Measurements from ENCODE around the gene SIRT1.
"Not testable (repeated sequence)": the region's sequence is repeated elsewhere in the genome, so short reads cannot be mapped to it uniquely, and the experiment has no call there.

The SIRT1 gene

GRCh38 chr10:67875340-67876238 is 8.9 kb upstream of the SIRT1 start:
- DNase-seq (ENCODE audit: low read depth in 2 of 3, low spot score in 1 of 3): no peak

GRCh38 chr10:67877421-67877820 is 7.0 kb upstream of the SIRT1 start:
- DNase-seq (ENCODE audit: low read depth in 2 of 3, low spot score in 1 of 3): not testable (repeated sequence)

- no peak for DNase-seq (ENCODE audit: low read depth in 2 of 3, low spot score in 1 of 3)
Measured at GRCh38 chr10:67878133-67878532, 6.3 kb upstream of the SIRT1 start.

- DNase-seq (ENCODE audit: low read depth in 2 of 3, low spot score in 1 of 3): no peak
Measured at GRCh38 chr10:67883710-67884312, 645 bp upstream of the SIRT1 start.

- peak; percentile 60 to 71 (median 60) for DNase-seq (ENCODE audit: low read depth in 2 of 3, low spot score in 1 of 3)
Measured at GRCh38 chr10:67884842-67885670, 600 bp downstream of the SIRT1 start.

- DNase-seq (ENCODE audit: low read depth in 2 of 3, low spot score in 1 of 3): no peak
Measured at GRCh38 chr10:67893637-67894036, 9.2 kb downstream of the SIRT1 start.

GRCh38 chr10:67903581-67903980 is 19.1 kb downstream of the SIRT1 start:
- no peak for DNase-seq (ENCODE audit: low read depth in 2 of 3, low spot score in 1 of 3)

GRCh38 chr10:67912331-67912946 is 28.0 kb downstream of the SIRT1 start:
- no peak for DNase-seq (ENCODE audit: low read depth in 2 of 3, low spot score in 1 of 3)

GRCh38 chr10:67914777-67915340 is 30.4 kb downstream of the SIRT1 start:
- no peak for DNase-seq (ENCODE audit: low read depth in 2 of 3, low spot score in 1 of 3)

- DNase-seq (ENCODE audit: low read depth in 2 of 3, low spot score in 1 of 3): no peak
Measured at GRCh38 chr10:67917169-67917568, 32.7 kb downstream of the SIRT1 start.

- no peak for DNase-seq (ENCODE audit: low read depth in 2 of 3, low spot score in 1 of 3)
Measured at GRCh38 chr10:67917679-67918078, 33.2 kb downstream of the SIRT1 start.

GRCh38 chr10:67921065-67921464 is 36.6 kb downstream of the SIRT1 start:
- DNase-seq (ENCODE audit: low read depth in 2 of 3, low spot score in 1 of 3): no peak

- no peak for DNase-seq (ENCODE audit: low read depth in 2 of 3, low spot score in 1 of 3)
Measured at GRCh38 chr10:67923551-67923950, 39.1 kb downstream of the SIRT1 start.

GRCh38 chr10:67924136-67924535 is 39.7 kb downstream of the SIRT1 start:
- no peak for DNase-seq (ENCODE audit: low read depth in 2 of 3, low spot score in 1 of 3)

- DNase-seq (ENCODE audit: low read depth in 2 of 3, low spot score in 1 of 3): no peak
Measured at GRCh38 chr10:67925449-67926005, 41.1 kb downstream of the SIRT1 start.

- DNase-seq (ENCODE audit: low read depth in 2 of 3, low spot score in 1 of 3): no peak
Measured at GRCh38 chr10:67926951-67927350, 42.5 kb downstream of the SIRT1 start.

- DNase-seq (ENCODE audit: low read depth in 2 of 3, low spot score in 1 of 3): no peak
Measured at GRCh38 chr10:67933199-67933598, 48.7 kb downstream of the SIRT1 start.

- DNase-seq (ENCODE audit: low read depth in 2 of 3, low spot score in 1 of 3): no peak
Measured at GRCh38 chr10:67934336-67934735, 49.9 kb downstream of the SIRT1 start.

- no peak for DNase-seq (ENCODE audit: low read depth in 2 of 3, low spot score in 1 of 3)
Measured at GRCh38 chr10:67935223-67935622, 50.8 kb downstream of the SIRT1 start.

- DNase-seq (ENCODE audit: low read depth in 2 of 3, low spot score in 1 of 3): no peak
Measured at GRCh38 chr10:67936416-67936815, 52.0 kb downstream of the SIRT1 start.

- no peak for DNase-seq (ENCODE audit: low read depth in 2 of 3, low spot score in 1 of 3)
Measured at GRCh38 chr10:67943917-67944316, 59.5 kb downstream of the SIRT1 start.
